Measurements from ENCODE around the gene ZNF282. TPM values are rescaled to one million over a fixed set of nuclear protein-coding genes. Genes with fewer than 3 reads are reported as not detected.

The ZNF282 gene
- total and polyA plus RNA-seq, 12 donors = 6.7 to 19.9 (median 12.3) TPM

GRCh38 chr7:149218469-149219420 lies 23.4 kb downstream of the ZNF282 start:
- DNase-seq = no peak
- no peak for TF ChIP-seq CTCF (IDR thresholded peaks at IDR 0.05)
- WGBS, 2 donors = 74 to 84% methylated on average over 10 of the region's 10 CpGs
- Histone ChIP-seq H3K27me3 (no peaks in the 10 kb centered on the region), H3K9me3 (no peaks in the 10 kb centered on the region), H3K36me3 (peaks cover 0 to 100% (median 50%) of the 10 kb centered on the region in 9 donors), H3K4me1 (peaks cover 0 to 5% (median 0%) of the 10 kb centered on the region in 9 donors), H3K4me3 (no peak overlapping the region), H3K27ac (no peak overlapping the region)
- no peak for ATAC-seq
- intact Hi-C loops (cut with DNase I) = no loop called here

GRCh38 chr7:149220534-149220933 lies 25.2 kb downstream of the ZNF282 start:
- H3K36me3 ChIP-seq = peaks cover 0 to 98% (median 45%) of the 10 kb centered on the region in 9 donors
- ATAC-seq = no peak
- intact Hi-C loops (cut with DNase I) = no loop called here
- H3K9me3 ChIP-seq = no peaks in the 10 kb centered on the region
- H3K27ac ChIP-seq = no peak overlapping the region
- no peak for TF ChIP-seq CTCF (IDR thresholded peaks at IDR 0.05)
- H3K4me1 ChIP-seq = peaks cover 0 to 5% (median 0%) of the 10 kb centered on the region in 9 donors
- H3K4me3 ChIP-seq = no peak overlapping the region
- H3K27me3 ChIP-seq = no peaks in the 10 kb centered on the region
- DNase-seq = no peak
- WGBS, 2 donors = 74 to 76% methylated on average over 6 of the region's 6 CpGs

GRCh38 chr7:149223176-149223575 lies 27.8 kb downstream of the ZNF282 start:
- ATAC-seq = no peak
- intact Hi-C loops (cut with DNase I) = no loop called here
- Histone ChIP-seq H3K36me3 (peaks cover 0 to 79% (median 37%) of the 10 kb centered on the region in 9 donors), H3K4me3 (no peak overlapping the region), H3K9me3 (no peaks in the 10 kb centered on the region), H3K4me1 (no peaks in the 10 kb centered on the region), H3K27ac (no peak overlapping the region), H3K27me3 (no peaks in the 10 kb centered on the region)
- WGBS, 2 donors = 93 to 94% methylated on average over 8 of the region's 8 CpGs
- no peak for DNase-seq
- TF ChIP-seq CTCF (IDR thresholded peaks at IDR 0.05) = no peak

GRCh38 chr7:149223761-149224160 lies 28.4 kb downstream of the ZNF282 start:
- DNase-seq (no peak), ATAC-seq (no peak)
- 95 to 97% methylated on average over 23 to 39 of the region's 39 CpGs for WGBS, 2 donors
- H3K4me1 ChIP-seq = no peaks in the 10 kb centered on the region
- H3K36me3 ChIP-seq = peaks cover 0 to 73% (median 32%) of the 10 kb centered on the region in 9 donors
- no peak overlapping the region for H3K4me3 ChIP-seq
- no peak for TF ChIP-seq CTCF (IDR thresholded peaks at IDR 0.05)
- no peak overlapping the region for H3K27ac ChIP-seq
- no peaks in the 10 kb centered on the region for H3K27me3 ChIP-seq
- H3K9me3 ChIP-seq = no peaks in the 10 kb centered on the region
- intact Hi-C loops (cut with DNase I) = no loop called here
